SK-N-SH (cell line): ENCODE measurements around the gene PQBP1. TPM values are rescaled to one million over a fixed set of nuclear protein-coding genes. Genes with fewer than 3 reads are reported as not detected.

Experiments
- CTCF ChIA-PET: fragments of 300-600, 350-600 bp; formaldehyde crosslinking; extraction: SDS; loops from one replicate; lab custom pipeline; 2021; lab: Yijun Ruan, JAX
- POLR2A ChIA-PET: fragments of 350-600 bp; sonication (Branson Sonifier 250); formaldehyde crosslinking; extraction: SDS; loops from one replicate; lab custom pipeline; 2020; ENCODE audit warnings: antibody characterized with exemption, inconsistent platforms; lab: Yijun Ruan, JAX
- DNase-seq: peaks from one replicate; pipeline ENCODE4 v3.0.0; 2012
- H2AFZ ChIP-seq: fragments of 200-600 bp; sonication (generic); 2 replicates; pipeline ENCODE4 v1.8.1; 2016; ENCODE audit warnings: antibody characterized with exemption, mild to moderate bottlenecking, low read depth
- H3F3A ChIP-seq: fragments of 200-600 bp; sonication (generic); replicated peaks from 2 replicates; pipeline ENCODE3; 2016; ENCODE audit warnings: antibody characterized with exemption, mild to moderate bottlenecking; ENCODE audit not compliant: insufficient read depth
- H3K27ac ChIP-seq, 2 experiments: fragments of 200-500 bp in 1 of 2; fragments of 200-600 bp in 1 of 2; sonication (Bioruptor generic) in 1 of 2; sonication (generic), shearing (Covaris generic) in 1 of 2; 2 replicates each; pipeline versions ENCODE4 v1.5.1 to v1.6.1; 2014 to 2016; ENCODE audit warnings: low read depth in 2 of 2, inconsistent platforms in 1 of 2, low read length in 1 of 2, mild to moderate bottlenecking in 1 of 2, mixed read lengths in 1 of 2
- H3K27me3 ChIP-seq: fragments of 200-600 bp; sonication (generic), shearing (Covaris generic); 2 replicates; pipeline ENCODE4 v1.6.1; 2016; ENCODE audit warnings: mixed run types; ENCODE audit not compliant: insufficient read depth
- H3K36me3 ChIP-seq, 2 experiments: fragments of 200-500 bp in 1 of 2; fragments of 200-600 bp in 1 of 2; sonication (Bioruptor generic) in 1 of 2; sonication (generic) in 1 of 2; replicated peaks in 1 of 2; 2 replicates each; pipeline versions ENCODE3 to v1.5.1; 2014 to 2016; ENCODE audit warnings: low read length in 1 of 2, mild to moderate bottlenecking in 1 of 2; ENCODE audit not compliant: insufficient read depth in 2 of 2, control insufficient read depth in 1 of 2
- H3K4me1 ChIP-seq, 2 experiments: fragments of 200-500 bp in 1 of 2; fragments of 200-600 bp in 1 of 2; sonication (Bioruptor generic) in 1 of 2; sonication (generic), shearing (Covaris generic) in 1 of 2; 2 replicates each; pipeline versions ENCODE4 v1.5.1 to v1.6.1; 2014 to 2016; ENCODE audit warnings: low read depth in 1 of 2, low read length in 1 of 2, mixed run types in 1 of 2; ENCODE audit not compliant: insufficient read depth in 2 of 2, control insufficient read depth in 1 of 2
- H3K4me2 ChIP-seq: fragments of 200-600 bp; sonication (generic), shearing (Covaris generic); 2 replicates; pipeline ENCODE4 v1.6.1; 2017; ENCODE audit warnings: mixed run types
- H3K4me3 ChIP-seq, 2 experiments: fragments of 200-500 bp in 1 of 2; fragments of 200-600 bp in 1 of 2; sonication (Bioruptor generic) in 1 of 2; sonication (generic), shearing (Covaris generic) in 1 of 2; 2 replicates each; pipeline versions ENCODE4 v1.5.1 to v1.8.1; 2014 to 2016; ENCODE audit warnings: low read depth in 2 of 2, inconsistent platforms in 1 of 2, low read length in 1 of 2, mild to moderate bottlenecking in 1 of 2, mixed read lengths in 1 of 2, moderate library complexity in 1 of 2
- H3K79me2 ChIP-seq: fragments of 200-600 bp; sonication (generic); 2 replicates; pipeline ENCODE4 v1.8.1; 2017; ENCODE audit warnings: mild to moderate bottlenecking; ENCODE audit not compliant: insufficient read depth
- H3K9ac ChIP-seq: fragments of 200-600 bp; sonication (generic); 2 replicates; pipeline ENCODE4 v1.6.1; 2017; ENCODE audit warnings: mixed run types
- H3K9me2 ChIP-seq: fragments of 200-600 bp; sonication (generic); 2 replicates; pipeline ENCODE4 v1.6.1; 2017; ENCODE audit warnings: mixed run types
- H3K9me3 ChIP-seq: fragments of 200-600 bp; sonication (generic); 2 replicates; pipeline ENCODE4 v1.6.1; 2017; ENCODE audit warnings: mixed run types, mild to moderate bottlenecking, moderate library complexity
- H4K20me1 ChIP-seq: fragments of 200-600 bp; sonication (generic); 2 replicates; pipeline ENCODE4 v1.6.1; 2017; ENCODE audit warnings: mild to moderate bottlenecking, mixed run types; ENCODE audit not compliant: insufficient read depth
- CHD2 ChIP-seq: fragments of 150-350 bp; IDR thresholded peaks from 2 replicates; pipeline ENCODE4 v1.6.1; 2018; ENCODE audit warnings: low read length; ENCODE audit not compliant: partially characterized antibody
- ELF1 ChIP-seq: IDR thresholded peaks from 2 replicates; pipeline ENCODE4 v1.4.0; 2012
- EZH2phosphoT487 ChIP-seq: fragments of 200-600 bp; sonication (generic); IDR thresholded peaks from 2 replicates; pipeline ENCODE4 v1.6.1; 2017; ENCODE audit warnings: low read depth, mixed run types, mild to moderate bottlenecking, antibody characterized with exemption, moderate library complexity, borderline replicate concordance
- FOXM1 ChIP-seq: IDR thresholded peaks from 2 replicates; pipeline ENCODE4 v1.4.0; 2012; ENCODE audit warnings: low read depth, mild to moderate bottlenecking
- JUND ChIP-seq: IDR thresholded peaks from 2 replicates; pipeline ENCODE4 v1.4.0; 2012
- MEF2A ChIP-seq: IDR thresholded peaks from 2 replicates; pipeline ENCODE4 v1.4.0; 2012; ENCODE audit warnings: low read depth, borderline replicate concordance
- MXI1 ChIP-seq: IDR thresholded peaks from 2 replicates; pipeline ENCODE4 v1.6.1; 2012; ENCODE audit warnings: mild to moderate bottlenecking, low read depth, low read length, improper control_type of control experiment
- NRF1 ChIP-seq: IDR thresholded peaks from 2 replicates; pipeline ENCODE4 v1.6.1; 2012; ENCODE audit warnings: low read depth, mild to moderate bottlenecking, low read length
- RAD21 ChIP-seq: IDR thresholded peaks from 2 replicates; pipeline ENCODE4 v1.6.1; 2012; ENCODE audit warnings: mild to moderate bottlenecking, low read length
- RCOR1 ChIP-seq: fragments of 150-350 bp; IDR thresholded peaks from 2 replicates; pipeline ENCODE4 v1.6.1; 2017; ENCODE audit warnings: antibody characterized with exemption, low read length
- RXRA ChIP-seq: IDR thresholded peaks from 2 replicates; pipeline ENCODE4 v1.4.0; 2012; ENCODE audit warnings: low read depth, mild to moderate bottlenecking, borderline replicate concordance
- SIN3A ChIP-seq: IDR thresholded peaks from 2 replicates; pipeline ENCODE4 v1.6.1; 2012; ENCODE audit warnings: low read depth, mild to moderate bottlenecking, low read length, moderate library complexity, borderline replicate concordance
- TAF1 ChIP-seq: IDR thresholded peaks from 2 replicates; pipeline ENCODE4 v1.6.1; 2012; ENCODE audit warnings: low read depth, mild to moderate bottlenecking, low read length, moderate library complexity, borderline replicate concordance
- TCF12 ChIP-seq: IDR thresholded peaks from 2 replicates; pipeline ENCODE4 v1.4.0; 2012
- TEAD4 ChIP-seq: IDR thresholded peaks from 2 replicates; pipeline ENCODE4 v1.4.0; 2012; ENCODE audit warnings: mild to moderate bottlenecking, borderline replicate concordance; ENCODE audit not compliant: insufficient read depth
- YY1 ChIP-seq: IDR thresholded peaks from 2 replicates; pipeline ENCODE4 v1.4.0; 2012; ENCODE audit warnings: low read depth, mild to moderate bottlenecking
- WGBS: methylation state at CpG from one replicate; pipeline ENCODE4 v1.1.6; 2017; ENCODE audit warnings: low lambda C conversion rate; 5-methylcytosine and 5-hydroxymethylcytosine counted together
- polyA plus RNA-seq, 3 experiments: library from polyadenylated mRNA; depleted of rRNA; stranded (reverse); fragments of >200 nt; gene quantifications; 2 replicates each; pipeline ENCODE4 v1.2.3, GENCODE V29; 2012
- TF ChIP-seq, protein P1 (sequence below): fragments of 150-350 bp; IDR thresholded peaks from 2 replicates; pipeline ENCODE4 v1.6.1; 2017; ENCODE audit warnings: antibody characterized with exemption, low read length, low read depth, borderline replicate concordance
- TF ChIP-seq, protein P2 (sequence below): IDR thresholded peaks from 2 replicates; pipeline ENCODE4; 2012
- TF ChIP-seq, protein P3 (sequence below): IDR thresholded peaks from 2 replicates; pipeline ENCODE4 v1.4.0; 2012; ENCODE audit warnings: low read depth, borderline replicate concordance
- TF ChIP-seq, protein P4 (sequence below): fragments of 200-600 bp; sonication (generic); IDR thresholded peaks from 2 replicates; pipeline ENCODE4 v1.6.1; 2017; ENCODE audit warnings: antibody characterized with exemption, mild to moderate bottlenecking, moderate library complexity
- TF ChIP-seq, protein P5 (sequence below): IDR thresholded peaks from 2 replicates; pipeline ENCODE4 v1.4.0; 2012; ENCODE audit warnings: low read depth

The PQBP1 gene
- polyA plus RNA-seq, 1 of the 3 experiments (the other 2 are of a cell fraction), result 113 TPM

DNA sequence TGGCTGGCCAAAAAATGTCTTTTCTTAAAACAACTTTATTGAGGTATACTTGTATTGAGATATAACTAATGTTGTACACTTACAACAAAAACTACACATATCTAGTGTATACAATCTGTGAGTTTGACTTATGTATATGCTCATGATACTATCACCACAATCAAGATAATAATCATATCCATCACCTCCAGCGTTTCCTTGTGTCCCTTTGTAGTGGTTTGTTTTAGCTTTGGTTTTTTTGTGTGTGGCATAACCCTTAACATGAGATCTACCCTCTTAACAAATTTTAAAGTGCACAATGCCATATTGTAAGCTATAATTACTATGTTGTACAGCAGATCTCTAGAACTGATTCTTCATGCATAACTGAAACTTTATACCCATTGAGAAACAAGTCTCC is 48.9 kb upstream of the PQBP1 start:
- no peaks in the 10 kb centered on the region for H3K36me3 ChIP-seq
- CTCF ChIA-PET, result no interaction called here
- H2AFZ ChIP-seq, result no peak overlapping the region
- no peak for DNase-seq
- WGBS, result 11% methylated on average over 1 of the region's 1 CpG
- no peaks in the 10 kb centered on the region for H3K9me2 ChIP-seq
- no peak overlapping the region for H3K9ac ChIP-seq
- TF ChIP-seq CHD2 (no peak), YY1 (no peak), EZH2phosphoT487 (no peak), MXI1 (no peak), FOXM1 (no peak), TAF1 (no peak), JUND (no peak), ELF1 (no peak), RCOR1 (no peak)
- TF ChIP-seq, protein P1, sequence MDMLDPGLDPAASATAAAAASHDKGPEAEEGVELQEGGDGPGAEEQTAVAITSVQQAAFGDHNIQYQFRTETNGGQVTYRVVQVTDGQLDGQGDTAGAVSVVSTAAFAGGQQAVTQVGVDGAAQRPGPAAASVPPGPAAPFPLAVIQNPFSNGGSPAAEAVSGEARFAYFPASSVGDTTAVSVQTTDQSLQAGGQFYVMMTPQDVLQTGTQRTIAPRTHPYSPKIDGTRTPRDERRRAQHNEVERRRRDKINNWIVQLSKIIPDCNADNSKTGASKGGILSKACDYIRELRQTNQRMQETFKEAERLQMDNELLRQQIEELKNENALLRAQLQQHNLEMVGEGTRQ, result no peak
- TF ChIP-seq, protein P2, sequence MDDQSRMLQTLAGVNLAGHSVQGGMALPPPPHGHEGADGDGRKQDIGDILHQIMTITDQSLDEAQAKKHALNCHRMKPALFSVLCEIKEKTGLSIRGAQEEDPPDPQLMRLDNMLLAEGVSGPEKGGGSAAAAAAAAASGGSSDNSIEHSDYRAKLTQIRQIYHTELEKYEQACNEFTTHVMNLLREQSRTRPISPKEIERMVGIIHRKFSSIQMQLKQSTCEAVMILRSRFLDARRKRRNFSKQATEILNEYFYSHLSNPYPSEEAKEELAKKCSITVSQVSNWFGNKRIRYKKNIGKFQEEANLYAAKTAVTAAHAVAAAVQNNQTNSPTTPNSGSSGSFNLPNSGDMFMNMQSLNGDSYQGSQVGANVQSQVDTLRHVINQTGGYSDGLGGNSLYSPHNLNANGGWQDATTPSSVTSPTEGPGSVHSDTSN, result no peak
- TF ChIP-seq, protein P3, sequence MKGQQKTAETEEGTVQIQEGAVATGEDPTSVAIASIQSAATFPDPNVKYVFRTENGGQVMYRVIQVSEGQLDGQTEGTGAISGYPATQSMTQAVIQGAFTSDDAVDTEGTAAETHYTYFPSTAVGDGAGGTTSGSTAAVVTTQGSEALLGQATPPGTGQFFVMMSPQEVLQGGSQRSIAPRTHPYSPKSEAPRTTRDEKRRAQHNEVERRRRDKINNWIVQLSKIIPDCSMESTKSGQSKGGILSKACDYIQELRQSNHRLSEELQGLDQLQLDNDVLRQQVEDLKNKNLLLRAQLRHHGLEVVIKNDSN, result no peak
- no peaks in the 10 kb centered on the region for H3K9me3 ChIP-seq
- POLR2A ChIA-PET, result no interaction called here
- H3K4me1 ChIP-seq, result no peaks in the 10 kb centered on the region
- H3F3A ChIP-seq, result no peaks in the 10 kb centered on the region
- no peaks in the 10 kb centered on the region for H4K20me1 ChIP-seq
- no peaks in the 10 kb centered on the region for H3K79me2 ChIP-seq
- no peak overlapping the region for H3K27ac ChIP-seq
- H3K27me3 ChIP-seq, result peaks cover 36% of the 10 kb centered on the region; the same call in 1 of the 2 replicates
- no peak overlapping the region for H3K4me3 ChIP-seq
- H3K4me2 ChIP-seq, result no peak overlapping the region

DNA sequence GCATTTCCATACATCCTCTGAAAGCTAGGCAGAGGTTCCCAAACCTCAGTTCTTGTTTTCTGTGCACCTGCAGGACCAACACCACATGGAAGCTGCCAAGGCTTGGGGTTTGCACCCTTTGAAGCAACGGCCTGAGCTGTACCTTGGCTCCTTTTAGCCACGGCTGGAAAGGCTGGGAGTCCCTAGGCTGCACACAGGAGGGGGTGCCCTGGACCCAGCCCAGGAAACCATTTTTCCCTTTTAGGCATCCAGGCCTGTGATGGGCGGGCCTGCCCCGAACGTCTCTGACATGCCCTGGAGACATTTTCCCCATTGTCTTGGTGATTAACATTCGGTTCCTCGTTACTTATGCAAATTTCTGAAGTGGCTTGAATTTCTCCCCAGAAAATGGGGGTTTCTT is 44.9 kb upstream of the PQBP1 start:
- H3K4me2 ChIP-seq, result no peak overlapping the region
- H3K27ac ChIP-seq, result no peak overlapping the region
- no peaks in the 10 kb centered on the region for H3K79me2 ChIP-seq
- H3K27me3 ChIP-seq, result peaks cover 51% of the 10 kb centered on the region; the same call in 1 of the 2 replicates
- CTCF ChIA-PET, result no interaction called here
- TF ChIP-seq, protein P1, result no peak
- TF ChIP-seq, protein P4, sequence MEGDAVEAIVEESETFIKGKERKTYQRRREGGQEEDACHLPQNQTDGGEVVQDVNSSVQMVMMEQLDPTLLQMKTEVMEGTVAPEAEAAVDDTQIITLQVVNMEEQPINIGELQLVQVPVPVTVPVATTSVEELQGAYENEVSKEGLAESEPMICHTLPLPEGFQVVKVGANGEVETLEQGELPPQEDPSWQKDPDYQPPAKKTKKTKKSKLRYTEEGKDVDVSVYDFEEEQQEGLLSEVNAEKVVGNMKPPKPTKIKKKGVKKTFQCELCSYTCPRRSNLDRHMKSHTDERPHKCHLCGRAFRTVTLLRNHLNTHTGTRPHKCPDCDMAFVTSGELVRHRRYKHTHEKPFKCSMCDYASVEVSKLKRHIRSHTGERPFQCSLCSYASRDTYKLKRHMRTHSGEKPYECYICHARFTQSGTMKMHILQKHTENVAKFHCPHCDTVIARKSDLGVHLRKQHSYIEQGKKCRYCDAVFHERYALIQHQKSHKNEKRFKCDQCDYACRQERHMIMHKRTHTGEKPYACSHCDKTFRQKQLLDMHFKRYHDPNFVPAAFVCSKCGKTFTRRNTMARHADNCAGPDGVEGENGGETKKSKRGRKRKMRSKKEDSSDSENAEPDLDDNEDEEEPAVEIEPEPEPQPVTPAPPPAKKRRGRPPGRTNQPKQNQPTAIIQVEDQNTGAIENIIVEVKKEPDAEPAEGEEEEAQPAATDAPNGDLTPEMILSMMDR, result no peak
- no peak for TF ChIP-seq SIN3A
- TF ChIP-seq MXI1, result no peak
- TF ChIP-seq MEF2A, result no peak
- no peak for TF ChIP-seq NRF1
- no peak for TF ChIP-seq CHD2
- TF ChIP-seq YY1, result no peak
- no peak for TF ChIP-seq JUND
- no peak for TF ChIP-seq RAD21
- no peak for TF ChIP-seq RXRA
- TF ChIP-seq RCOR1, result no peak
- TF ChIP-seq TAF1, result no peak
- TF ChIP-seq, protein P3, result no peak
- no peak for TF ChIP-seq TCF12
- TF ChIP-seq TEAD4, result no peak
- TF ChIP-seq, protein P5, sequence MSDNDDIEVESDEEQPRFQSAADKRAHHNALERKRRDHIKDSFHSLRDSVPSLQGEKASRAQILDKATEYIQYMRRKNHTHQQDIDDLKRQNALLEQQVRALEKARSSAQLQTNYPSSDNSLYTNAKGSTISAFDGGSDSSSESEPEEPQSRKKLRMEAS, result no peak
- H3K36me3 ChIP-seq, result no peaks in the 10 kb centered on the region
- no peak overlapping the region for H3K4me3 ChIP-seq
- H3K9ac ChIP-seq, result no peak overlapping the region
- DNase-seq, result no peak
- H3K9me3 ChIP-seq, result no peaks in the 10 kb centered on the region
- H3F3A ChIP-seq, result no peaks in the 10 kb centered on the region
- no peaks in the 10 kb centered on the region for H3K4me1 ChIP-seq
- H3K9me2 ChIP-seq, result no peaks in the 10 kb centered on the region
- H4K20me1 ChIP-seq, result no peaks in the 10 kb centered on the region
- H2AFZ ChIP-seq, result no peak overlapping the region
- POLR2A ChIA-PET, result no interaction called here
- WGBS, result 29% methylated on average over 5 of the region's 7 CpGs
